ENCODE measurements around the gene SOX4.

DNA sequence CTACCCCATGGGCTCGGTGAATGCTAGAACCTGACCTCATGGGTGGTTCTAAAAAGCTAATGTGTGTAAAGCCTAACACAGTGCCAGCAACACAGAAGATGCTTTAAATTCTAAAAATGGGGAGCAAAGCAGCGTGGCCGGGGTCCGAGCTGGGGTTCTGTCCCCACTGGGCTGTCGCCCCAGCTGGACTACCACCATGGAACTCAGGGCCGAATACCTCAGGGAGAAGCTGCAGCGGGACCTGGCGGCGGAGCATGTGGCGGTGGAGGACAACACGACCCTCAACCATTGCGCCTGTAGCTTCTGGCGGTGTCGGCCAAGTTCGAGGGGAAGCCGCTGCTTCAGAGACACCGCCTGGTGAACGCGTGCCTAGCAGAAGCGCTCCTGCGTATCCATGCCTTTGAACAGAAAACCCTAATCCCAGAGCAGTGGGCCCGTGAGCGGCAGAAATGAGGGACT lies 8.4 kb downstream of the SOX4 start:
- TF ChIP-seq, protein P1, sequence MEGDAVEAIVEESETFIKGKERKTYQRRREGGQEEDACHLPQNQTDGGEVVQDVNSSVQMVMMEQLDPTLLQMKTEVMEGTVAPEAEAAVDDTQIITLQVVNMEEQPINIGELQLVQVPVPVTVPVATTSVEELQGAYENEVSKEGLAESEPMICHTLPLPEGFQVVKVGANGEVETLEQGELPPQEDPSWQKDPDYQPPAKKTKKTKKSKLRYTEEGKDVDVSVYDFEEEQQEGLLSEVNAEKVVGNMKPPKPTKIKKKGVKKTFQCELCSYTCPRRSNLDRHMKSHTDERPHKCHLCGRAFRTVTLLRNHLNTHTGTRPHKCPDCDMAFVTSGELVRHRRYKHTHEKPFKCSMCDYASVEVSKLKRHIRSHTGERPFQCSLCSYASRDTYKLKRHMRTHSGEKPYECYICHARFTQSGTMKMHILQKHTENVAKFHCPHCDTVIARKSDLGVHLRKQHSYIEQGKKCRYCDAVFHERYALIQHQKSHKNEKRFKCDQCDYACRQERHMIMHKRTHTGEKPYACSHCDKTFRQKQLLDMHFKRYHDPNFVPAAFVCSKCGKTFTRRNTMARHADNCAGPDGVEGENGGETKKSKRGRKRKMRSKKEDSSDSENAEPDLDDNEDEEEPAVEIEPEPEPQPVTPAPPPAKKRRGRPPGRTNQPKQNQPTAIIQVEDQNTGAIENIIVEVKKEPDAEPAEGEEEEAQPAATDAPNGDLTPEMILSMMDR (IDR thresholded peaks at IDR 0.05): no peak
- TF ChIP-seq POLR2A (IDR thresholded peaks at IDR 0.05) (no peak), EP300 (IDR thresholded peaks at IDR 0.05) (no peak)
